Measurements from ENCODE around the gene SZT2.

The SZT2 gene

DNA sequence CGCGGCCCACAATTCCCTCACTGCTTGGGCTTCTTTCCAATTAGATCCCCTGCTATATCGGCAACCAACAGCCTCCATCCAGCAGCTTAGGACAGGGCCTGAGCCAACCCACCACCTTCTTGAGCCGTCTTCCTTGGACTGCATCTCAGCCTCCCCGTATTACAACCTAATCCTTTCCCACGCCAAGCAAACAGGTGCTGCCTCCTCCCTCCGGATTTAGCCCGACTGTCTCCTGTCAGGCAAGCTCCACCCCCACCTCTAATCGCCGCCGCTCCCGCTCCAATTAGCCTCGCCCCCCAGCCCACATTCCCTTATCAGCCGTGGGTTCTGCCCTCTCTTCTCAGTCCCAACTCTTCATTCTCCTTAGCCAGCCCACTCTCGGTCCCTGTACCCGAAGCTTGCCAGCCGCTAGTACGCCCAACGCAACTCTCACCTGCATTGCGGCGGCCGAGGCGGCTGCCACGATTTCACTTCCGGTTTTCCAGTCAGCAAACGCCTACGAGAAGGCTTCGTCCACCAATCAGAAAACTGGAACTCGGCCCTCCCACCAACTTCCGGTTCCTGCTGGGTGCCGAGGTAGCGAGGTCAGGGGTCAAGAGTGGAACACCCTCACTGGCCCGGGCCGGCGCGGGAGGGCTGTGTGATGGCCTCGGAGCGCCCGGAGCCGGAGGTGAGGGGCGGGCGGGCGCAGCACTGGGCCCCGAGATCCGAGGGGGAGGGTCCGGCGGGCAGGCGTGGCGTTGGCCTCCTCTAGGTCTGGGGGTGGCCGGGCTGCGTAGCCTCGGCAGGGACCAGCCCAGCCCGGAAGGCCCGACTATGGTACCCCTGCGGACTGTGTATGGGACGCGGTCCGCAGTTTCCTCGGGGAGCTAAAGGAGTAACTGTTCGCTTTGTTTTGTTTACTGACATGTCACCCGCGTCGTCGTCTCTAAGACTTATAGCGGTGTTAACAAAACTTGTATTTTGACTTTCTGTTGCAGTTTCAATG lies at the start of gene SZT2, which contains the start of gene MED8:
TSS of gene SZT2 (plus strand) at position 574 of the 988 bp plus-strand sequence. CDS start at position 644, 70 bp downstream.
TSS of gene MED8 (minus strand) at position 475 of the 988 bp plus-strand sequence. CDS start at position 439, 36 bp downstream.
- peak within 1 kb of the TSS; percentile 64 to 96 (median 83) for H3K4me3 ChIP-seq
- H3K27ac ChIP-seq = peak within 1 kb of the TSS; percentile 74 to 97 (median 92)

DNA sequence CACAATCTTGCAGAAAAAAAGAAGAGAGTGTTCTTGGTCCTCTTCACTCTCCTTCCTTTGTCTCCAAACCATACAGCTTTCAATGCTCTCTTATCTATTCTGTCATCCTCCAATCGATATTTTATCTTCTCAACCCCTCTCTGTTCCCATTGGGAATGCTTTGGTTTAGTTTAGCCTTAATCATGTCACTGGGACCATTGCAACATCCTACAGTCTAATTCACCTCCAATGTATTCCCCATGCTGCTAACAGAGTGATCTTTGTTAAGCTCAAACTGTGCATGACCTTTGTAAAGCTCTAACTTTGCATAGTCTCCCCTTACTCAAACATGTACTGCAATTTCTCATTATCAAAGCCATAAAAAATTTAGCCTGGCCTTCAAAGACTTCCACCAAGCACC lies 49.1 kb upstream of the SZT2 start:
- H3K27ac ChIP-seq = no peak overlapping the region
- H3K4me3 ChIP-seq = no peak overlapping the region

DNA sequence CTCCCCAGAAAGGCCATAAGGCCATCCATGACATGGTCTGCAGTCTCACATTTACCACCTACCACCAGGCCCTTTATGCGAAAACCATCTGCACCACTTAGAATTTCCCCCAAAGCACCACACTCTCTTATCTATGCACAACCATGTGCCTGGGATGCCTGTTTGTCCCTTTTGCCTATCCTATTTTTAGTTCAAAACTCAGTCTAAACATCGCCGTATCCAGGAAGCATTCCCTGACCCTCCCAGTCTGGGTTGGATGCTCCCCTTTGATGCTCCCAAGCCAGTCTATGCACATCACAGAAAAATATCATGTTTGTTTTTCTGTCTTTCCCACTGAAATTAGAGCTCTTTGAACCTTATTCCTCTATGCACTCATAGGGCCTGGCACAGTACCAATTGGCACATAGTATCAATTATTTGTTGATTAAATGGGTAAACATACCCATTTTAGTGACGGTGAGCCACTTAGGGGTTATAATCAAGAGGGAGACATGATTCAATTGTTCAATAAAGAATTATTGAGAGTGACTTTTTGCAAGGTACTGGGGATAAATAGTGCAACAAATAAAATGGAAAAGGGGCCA lies 45.3 kb upstream of the SZT2 start:
- H3K27ac ChIP-seq = no peak overlapping the region
- H3K4me3 ChIP-seq = no peak overlapping the region

DNA sequence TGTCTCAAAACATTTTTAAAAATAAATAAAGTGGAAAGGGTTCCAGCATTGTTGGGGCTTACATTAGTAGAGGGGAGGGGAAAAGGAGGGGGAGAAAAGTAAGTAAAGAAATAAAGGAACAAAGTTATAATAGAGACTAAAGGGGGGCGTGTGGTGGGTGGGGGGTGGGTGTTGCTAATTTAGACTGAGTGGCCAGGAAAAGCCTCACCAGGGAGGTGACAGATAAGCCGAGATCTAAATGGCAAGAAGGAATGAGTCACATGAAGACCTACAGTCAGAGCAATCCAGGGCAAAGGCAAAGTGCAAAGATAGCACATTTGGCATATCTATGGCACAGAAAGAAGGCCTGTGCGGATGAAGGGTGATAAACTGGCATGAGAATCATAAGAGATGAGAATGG lies 44.6 kb upstream of the SZT2 start:
- H3K4me3 ChIP-seq = no peak overlapping the region
- H3K27ac ChIP-seq = no peak overlapping the region

DNA sequence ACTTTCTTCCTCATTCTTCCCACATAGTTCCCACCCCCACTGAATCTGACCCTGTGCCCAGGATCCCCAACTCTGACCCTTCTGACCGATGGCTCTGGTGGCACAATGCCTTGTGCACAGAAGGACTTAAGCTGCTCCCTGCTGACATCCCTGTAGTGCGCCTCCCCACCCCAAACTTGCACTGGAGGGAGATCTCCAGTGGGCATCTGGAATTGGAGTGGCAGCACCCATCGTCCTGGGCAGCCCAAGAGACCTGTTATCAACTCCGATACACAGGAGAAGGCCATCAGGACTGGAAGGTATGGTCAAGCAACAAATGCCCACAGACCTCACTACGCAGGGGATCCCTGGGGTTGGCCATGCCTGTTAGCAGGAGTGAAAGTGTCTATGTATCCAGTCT lies 43.1 kb upstream of the SZT2 start:
- H3K4me3 ChIP-seq = no peak overlapping the region
- peak overlapping the region in 1 of 21 experiments; percentile 6 for H3K27ac ChIP-seq

DNA sequence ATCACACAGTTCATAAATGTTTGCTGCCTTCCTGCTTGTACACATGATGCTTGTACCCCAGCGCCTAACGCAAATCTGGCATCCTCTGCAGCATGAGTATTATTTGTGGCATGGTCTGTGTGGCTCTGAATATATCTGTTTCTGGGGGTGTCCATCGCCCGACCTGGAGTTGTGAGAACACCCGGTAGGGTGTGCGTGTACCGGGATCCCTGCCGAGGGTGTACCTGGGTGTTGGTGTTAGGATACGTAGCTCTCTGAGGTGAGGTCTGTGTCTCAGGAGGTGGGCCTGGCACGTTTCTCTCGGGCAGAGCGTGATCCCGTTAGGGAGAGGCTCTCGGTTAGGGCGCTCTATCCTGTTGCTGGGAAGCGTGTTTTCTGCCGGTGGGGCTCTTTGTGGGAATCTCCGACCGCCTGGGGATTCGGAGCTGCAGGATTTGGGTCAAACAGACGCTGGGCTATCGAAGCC lies 41.3 kb upstream of the SZT2 start:
- Histone ChIP-seq H3K4me3 (peak overlapping the region; percentile 34 to 55 (median 48)), H3K27ac (peak overlapping the region in 20 of 21 experiments; percentile 55 to 95 (median 86))

DNA sequence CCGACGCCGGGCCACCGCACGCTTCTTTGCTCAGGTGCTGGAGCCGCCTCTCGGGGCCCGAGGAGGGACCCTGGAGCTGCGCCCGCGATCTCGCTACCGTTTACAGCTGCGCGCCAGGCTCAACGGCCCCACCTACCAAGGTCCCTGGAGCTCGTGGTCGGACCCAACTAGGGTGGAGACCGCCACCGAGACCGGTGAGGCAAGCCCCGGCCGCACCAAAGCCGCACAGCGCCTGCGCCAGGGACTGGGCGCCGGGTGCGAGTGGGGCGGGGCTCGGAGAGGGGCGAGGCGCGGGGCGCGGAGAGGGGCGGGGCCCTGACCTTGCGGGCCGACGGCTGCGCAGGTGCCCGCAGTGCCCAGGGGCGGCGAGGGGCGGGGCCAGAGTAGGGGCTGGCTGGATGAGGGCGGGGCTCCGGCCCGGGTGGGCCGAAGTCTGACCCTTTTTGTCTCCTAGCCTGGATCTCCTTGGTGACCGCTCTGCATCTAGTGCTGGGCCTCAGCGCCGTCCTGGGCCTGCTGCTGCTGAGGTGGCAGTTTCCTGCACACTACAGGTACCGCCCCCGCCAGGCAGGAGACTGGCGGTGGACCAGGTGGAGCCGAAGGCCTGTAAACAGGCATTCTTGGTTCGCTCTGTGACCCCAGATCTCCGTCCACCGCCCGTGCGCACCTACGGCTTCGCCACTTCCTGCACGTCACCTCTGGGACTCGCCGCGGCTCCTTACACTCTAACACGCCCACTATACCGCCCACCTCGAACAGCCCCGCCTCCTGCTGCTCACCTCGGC lies 40.7 kb upstream of the SZT2 start:
- Histone ChIP-seq H3K4me3 (peak overlapping the region; percentile 34 to 55 (median 48)), H3K27ac (peak overlapping the region in 20 of 21 experiments; percentile 67 to 95 (median 86))

DNA sequence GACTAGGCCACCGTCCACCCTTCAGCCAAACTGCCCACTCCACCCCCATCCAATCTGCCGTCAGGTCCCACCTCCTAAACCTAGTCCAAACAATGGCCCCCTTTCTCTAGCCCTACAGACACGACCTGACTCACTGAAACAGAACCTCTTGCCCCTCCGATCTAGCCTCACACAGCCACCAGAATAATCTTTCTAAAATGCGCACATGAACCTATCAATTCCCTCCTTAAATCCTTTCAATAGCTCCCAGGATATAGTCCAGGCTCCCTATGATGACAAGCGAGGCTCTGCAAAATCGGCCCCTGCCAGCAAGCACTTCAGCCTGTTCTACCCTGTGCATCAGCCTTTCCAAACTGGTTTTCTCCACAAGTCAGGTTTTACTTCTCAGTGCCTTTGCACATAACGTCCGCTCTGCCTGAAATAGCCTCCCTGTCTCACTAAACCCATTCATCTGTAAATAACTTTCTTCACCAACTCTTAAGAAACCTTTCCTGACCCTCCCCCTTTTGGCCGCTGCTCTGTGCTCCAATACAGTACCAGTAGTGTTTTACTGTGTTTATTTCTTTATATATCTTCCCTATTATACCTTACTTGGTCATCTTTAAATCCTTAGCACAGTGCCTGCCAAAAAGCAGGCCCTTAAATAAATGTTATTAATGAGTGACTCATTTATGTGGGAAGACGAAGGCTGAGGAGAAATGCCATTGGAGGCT lies 39.9 kb upstream of the SZT2 start:
- Histone ChIP-seq H3K4me3 (peak overlapping the region; percentile 34 to 55 (median 48)), H3K27ac (peak overlapping the region in 20 of 21 experiments; percentile 67 to 95 (median 86))

DNA sequence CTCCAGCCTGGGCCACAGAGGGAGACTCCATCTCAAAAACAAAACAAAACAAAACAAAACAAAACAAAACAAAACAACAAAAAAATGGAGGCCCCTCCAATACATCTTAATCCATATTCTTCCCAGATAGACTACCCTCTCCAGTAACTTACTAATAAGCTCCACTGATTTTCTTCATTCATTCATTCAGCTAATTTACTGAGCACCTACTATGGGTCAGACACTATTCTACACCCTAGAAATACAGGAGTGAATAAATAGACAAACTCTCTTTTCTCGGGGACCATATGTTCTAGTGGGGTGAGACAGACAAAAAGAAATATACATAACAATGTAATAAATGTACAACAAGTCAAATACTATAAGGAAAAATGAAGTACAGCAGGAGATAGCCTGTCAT lies 38.7 kb upstream of the SZT2 start:
- Histone ChIP-seq H3K4me3 (no peak overlapping the region), H3K27ac (no peak overlapping the region)

DNA sequence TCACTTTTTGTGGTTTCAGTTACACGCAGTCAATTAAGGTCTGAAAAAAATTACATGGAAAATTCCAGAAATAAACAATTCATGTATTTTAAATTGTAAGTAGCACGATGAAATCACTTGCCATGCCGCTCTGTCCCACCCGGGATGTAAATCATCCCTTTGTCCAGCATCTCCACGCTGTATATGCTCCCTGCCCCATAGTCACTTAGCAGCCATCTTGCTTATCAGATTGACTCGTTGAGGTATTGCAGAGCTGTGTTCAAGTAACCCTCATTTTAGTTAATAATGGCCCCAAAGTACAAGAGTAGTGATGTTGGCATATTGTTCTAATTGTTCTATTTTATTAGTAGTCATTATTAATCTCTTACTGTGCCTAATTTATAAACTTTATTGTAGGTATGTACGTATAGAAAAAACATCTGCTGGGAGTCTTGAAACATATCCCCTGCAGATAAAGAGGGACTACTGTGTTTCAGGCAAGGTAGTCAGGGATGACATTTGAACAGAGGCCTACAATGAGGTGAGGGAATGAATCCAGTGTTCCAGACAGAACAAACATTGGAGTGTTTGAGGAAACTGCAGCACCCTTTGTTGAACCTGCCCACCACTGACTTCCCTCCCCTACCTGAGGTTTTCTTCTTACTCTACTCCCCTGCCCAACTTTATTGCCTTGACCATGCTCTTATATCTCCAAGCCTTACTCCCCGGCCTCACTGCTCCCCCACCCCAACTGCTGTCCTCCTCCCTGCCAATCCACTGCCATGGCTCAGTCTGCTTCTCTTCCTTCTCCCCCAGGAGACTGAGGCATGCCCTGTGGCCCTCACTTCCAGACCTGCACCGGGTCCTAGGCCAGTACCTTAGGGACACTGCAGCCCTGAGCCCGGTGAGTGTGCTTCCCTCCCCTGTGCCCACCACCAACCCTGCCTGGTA lies 38.0 kb upstream of the SZT2 start:
- Histone ChIP-seq H3K27ac (no peak overlapping the region), H3K4me3 (no peak overlapping the region)

DNA sequence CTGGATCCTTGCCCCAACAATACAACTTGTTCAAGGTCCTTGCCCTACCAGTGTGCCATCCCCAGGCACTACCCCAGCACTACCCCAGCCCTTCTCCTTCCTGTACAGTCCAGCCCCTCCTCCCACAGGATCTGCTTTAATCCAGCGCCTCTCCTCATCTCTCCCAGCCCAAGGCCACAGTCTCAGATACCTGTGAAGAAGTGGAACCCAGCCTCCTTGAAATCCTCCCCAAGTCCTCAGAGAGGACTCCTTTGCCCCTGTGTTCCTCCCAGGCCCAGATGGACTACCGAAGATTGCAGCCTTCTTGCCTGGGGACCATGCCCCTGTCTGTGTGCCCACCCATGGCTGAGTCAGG lies 37.4 kb upstream of the SZT2 start:
- Histone ChIP-seq H3K27ac (no peak overlapping the region), H3K4me3 (no peak overlapping the region)

DNA sequence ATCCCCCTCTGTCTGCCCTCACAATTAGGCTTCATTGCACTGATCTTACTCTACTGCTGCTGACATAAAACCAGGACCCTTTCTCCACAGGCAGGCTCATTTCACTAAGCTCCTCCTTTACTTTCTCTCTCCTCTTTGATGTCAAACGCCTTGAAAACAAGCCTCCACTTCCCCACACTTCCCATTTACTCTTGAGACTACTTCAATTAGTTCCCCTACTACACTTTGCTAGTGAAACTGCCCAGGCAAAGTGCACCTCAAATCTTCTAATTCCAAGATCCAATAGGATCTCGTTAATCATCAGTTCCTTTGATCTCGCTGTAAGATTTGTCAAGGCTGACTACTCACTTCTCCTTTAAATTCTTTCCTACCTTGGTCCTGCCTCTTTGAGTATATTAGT lies 36.8 kb upstream of the SZT2 start:
- Histone ChIP-seq H3K4me3 (no peak overlapping the region), H3K27ac (no peak overlapping the region)

DNA sequence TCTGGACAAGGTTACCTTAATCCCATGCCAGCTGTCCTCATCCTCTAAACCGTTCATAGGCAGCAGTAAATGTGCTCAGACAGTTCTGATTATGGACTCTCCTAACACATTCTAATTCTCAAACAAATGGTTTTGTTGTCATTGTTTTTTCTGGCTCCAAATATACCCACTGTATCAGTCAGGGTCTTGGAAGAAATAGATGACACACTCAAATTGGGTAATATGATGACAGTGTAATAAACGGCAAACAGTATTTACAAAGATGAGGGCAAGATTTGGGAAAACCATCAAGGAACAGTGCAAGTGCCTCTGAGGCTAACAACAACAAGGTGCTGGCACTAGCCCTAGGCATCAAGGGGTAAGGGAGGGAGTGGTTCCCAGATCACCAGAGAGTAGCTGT lies 35.2 kb upstream of the SZT2 start:
- H3K4me3 ChIP-seq = no peak overlapping the region
- H3K27ac ChIP-seq = no peak overlapping the region

DNA sequence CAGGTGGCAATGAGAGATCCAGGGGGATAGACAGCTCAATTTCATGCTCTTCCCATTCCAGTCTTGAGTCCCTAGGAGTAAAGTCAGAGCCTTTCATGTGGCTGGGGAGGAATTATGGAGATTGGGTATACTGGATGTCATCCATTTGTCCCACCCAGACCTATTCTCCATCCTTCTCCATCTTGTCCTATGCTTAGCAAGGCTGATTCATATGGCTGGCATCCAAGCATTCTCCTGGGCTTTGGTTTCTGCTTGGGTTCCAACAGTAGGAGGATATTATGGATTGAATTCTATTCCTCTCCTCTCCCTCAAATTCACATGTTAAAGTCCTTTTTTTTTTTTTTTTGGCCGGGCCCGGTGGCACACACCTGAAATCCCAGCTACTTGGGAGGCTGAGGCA lies 34.8 kb upstream of the SZT2 start:
- Histone ChIP-seq H3K27ac (no peak overlapping the region), H3K4me3 (no peak overlapping the region)

DNA sequence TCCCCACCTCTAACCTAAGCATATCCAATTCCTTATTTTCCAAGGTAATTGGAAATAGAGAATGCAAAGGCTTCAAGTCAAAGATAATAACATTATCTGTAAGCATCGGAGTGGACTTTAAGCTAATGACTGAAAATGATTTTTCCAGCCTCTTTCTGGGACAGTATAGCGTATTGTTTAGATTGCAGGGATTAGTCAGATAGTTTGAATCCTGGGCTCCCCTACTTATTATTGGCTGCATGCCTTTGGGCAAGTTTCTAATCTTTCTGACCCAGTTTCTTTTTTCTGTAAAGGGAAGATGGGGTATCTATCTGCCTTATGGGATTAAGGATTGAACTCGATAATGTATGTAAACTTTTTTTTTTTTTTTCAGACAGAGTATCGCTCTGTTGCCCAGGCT lies 32.4 kb upstream of the SZT2 start:
- Histone ChIP-seq H3K27ac (no peak overlapping the region), H3K4me3 (peak overlapping the region in 1 of 7 experiments; percentile 55)

DNA sequence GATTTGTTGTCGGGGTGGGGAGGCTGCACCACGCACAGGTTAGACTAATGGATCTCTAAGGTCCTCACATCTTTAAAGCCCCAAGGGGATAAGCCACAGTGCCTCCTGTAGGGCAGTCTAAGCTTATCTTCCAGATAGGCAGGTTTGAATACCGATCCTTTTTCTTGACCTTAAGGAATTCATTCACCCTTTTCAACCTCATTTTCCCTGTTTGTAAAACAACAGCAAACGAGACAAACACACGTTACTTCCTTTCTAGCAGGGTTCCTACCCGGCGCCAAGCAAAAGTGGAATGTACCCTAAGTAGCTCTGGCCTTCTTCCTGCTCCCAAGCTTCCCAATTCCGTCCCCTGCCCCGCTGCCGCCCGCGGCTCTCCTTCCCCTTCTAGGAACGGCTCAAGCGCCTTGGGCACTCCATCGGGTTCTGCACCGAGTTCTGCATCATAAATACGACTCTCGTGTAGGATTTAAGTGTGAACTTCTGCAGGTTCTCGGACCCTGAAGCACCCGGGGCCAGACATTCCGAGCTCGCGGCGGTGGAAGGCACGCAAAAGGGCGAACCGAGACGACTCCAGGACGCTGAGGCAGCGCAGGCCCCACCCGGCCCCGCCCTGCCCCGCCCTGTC lies 31.5 kb upstream of the SZT2 start:
- Histone ChIP-seq H3K27ac (peak overlapping the region; percentile 36 to 99 (median 93)), H3K4me3 (peak overlapping the region; percentile 44 to 66 (median 55))

DNA sequence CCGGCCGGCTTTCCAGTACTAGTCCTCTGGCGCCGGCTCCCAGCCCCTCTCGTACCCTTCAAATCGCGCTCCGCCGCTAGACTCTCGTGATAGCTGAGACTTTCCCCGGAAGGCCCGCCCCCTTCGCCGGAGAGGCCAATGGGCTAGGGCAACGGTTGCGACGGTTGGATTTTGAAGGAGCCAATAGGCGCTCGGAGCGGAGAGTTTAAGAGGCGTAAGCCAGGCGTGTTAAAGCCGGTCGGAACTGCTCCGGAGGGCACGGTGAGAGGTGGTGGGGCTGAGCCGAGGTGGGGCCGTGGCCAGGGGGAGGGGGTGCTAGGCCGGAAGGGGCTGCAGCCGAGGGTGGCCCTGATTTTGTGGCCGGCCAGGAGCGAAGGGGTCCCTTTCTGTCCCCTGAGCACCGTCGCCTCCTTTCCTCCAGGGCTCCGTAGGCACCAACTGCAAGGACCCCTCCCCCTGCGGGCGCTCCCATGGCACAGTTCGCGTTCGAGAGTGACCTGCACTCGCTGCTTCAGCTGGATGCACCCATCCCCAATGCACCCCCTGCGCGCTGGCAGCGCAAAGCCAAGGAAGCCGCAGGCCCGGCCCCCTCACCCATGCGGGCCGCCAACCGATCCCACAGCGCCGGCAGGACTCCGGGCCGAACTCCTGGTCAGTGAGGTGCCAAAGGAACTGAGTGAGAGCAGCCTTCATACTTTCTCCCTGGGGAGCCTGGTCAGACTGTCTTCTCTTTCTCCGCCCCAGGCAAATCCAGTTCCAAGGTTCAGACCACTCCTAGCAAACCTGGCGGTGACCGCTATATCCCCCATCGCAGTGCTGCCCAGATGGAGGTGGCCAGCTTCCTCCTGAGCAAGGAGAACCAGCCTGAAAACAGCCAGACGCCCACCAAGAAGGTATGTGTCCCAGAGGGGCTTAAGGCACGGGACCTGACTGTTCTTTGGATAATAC lies 30.7 kb upstream of the SZT2 start, which contains the start of gene CDC20:
TSS of gene CDC20 (plus strand) at position 236 of the 948 bp plus-strand sequence. CDS start at position 471, 235 bp downstream.
- Histone ChIP-seq H3K4me3 (peak within 1 kb of the TSS; percentile 44 to 66 (median 55)), H3K27ac (peak within 1 kb of the TSS; percentile 36 to 99 (median 93))

Measured in skin epidermis (tissue), 12 donors.